ENCODE results near the gene ATP1B4.
"Not testable (repeated sequence)": the region's sequence is repeated elsewhere in the genome, so short reads cannot be mapped to it uniquely, and the experiment has no call there.

Gene ATP1B4

DNA sequence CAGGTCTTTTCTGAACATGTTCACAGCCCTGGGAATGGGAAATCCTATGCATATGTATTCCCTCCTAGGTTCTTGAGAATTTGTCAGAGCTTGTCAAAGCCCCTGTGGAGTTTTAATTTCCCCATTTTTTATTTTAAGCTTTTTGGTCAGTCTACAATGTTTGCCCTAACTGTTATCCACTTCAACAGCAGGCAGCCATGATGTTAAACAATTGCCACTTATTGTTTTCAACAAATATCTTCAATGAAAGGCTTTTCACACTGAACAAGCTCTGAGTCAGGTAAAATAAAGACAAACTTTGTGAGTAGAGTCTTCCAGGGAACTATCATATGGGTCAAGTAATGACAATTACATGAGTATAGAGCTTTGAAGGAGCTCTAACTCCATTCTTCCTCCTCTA, 25.0 kb upstream of the ATP1B4 start:
- H4K20me1 ChIP-seq (ENCODE audit: insufficient read depth, low read length) = no peaks in the 10 kb centered on the region
- H3K79me2 ChIP-seq (ENCODE audit: insufficient read depth, low read length) = no peaks in the 10 kb centered on the region
- H3K36me3 ChIP-seq (ENCODE audit: insufficient read depth, low read length) = no peaks in the 10 kb centered on the region
- TF ChIP-seq, protein P1, sequence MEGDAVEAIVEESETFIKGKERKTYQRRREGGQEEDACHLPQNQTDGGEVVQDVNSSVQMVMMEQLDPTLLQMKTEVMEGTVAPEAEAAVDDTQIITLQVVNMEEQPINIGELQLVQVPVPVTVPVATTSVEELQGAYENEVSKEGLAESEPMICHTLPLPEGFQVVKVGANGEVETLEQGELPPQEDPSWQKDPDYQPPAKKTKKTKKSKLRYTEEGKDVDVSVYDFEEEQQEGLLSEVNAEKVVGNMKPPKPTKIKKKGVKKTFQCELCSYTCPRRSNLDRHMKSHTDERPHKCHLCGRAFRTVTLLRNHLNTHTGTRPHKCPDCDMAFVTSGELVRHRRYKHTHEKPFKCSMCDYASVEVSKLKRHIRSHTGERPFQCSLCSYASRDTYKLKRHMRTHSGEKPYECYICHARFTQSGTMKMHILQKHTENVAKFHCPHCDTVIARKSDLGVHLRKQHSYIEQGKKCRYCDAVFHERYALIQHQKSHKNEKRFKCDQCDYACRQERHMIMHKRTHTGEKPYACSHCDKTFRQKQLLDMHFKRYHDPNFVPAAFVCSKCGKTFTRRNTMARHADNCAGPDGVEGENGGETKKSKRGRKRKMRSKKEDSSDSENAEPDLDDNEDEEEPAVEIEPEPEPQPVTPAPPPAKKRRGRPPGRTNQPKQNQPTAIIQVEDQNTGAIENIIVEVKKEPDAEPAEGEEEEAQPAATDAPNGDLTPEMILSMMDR (IDR thresholded peaks at IDR 0.05; ENCODE audit: borderline replicate concordance, extremely low read depth, low read length, poor library complexity, severe bottlenecking) = no peak
- TF ChIP-seq EZH2 (IDR thresholded peaks at IDR 0.05; ENCODE audit: borderline replicate concordance, low read depth, low read length, severe bottlenecking) = no peak
- no peak overlapping the region for H2AFZ ChIP-seq (ENCODE audit: low read depth, low read length)
- H3K4me1 ChIP-seq (ENCODE audit: insufficient read depth, low read length) = no peaks in the 10 kb centered on the region
- ATAC-seq (ENCODE audit: insufficient read depth, low read depth) (no peak), DNase-seq (no peak)
- no peak overlapping the region for H3K4me2 ChIP-seq (ENCODE audit: insufficient read depth, low read length)
- no peaks in the 10 kb centered on the region for H3K27me3 ChIP-seq (ENCODE audit: insufficient read depth, low read length, poor library complexity)
- H3K9me3 ChIP-seq (ENCODE audit: insufficient read depth, low read length, severe bottlenecking) = peaks cover 5% of the 10 kb centered on the region
- H3K4me3 ChIP-seq (ENCODE audit: low read depth in 1 of 2, low read length in 2 of 2) = no peak overlapping the region
- no peak overlapping the region for H3K27ac ChIP-seq (ENCODE audit: low read length)
- H3K9ac ChIP-seq (ENCODE audit: low read depth, low read length) = no peak overlapping the region

DNA sequence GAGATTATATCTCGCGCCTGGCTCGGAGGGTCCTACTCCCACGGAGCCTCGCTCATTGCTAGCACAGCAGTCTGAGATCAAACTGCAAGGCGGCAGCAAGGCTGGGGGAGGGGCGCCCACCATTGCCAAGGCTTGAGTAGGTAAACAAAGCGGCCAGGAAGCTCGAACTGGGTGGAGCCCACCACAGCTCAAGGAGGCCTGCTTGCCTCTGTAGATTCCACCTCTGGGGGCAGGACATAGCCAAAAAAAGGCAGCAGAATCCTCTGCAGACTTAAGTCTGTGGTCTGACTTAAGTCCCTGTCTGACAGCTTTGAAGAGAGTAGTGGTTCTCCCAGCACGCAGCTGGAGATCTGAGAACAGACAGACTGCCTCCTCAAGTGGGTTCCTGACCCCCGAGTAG, 17.3 kb upstream of the ATP1B4 start:
- not testable (repeated sequence) for ATAC-seq (ENCODE audit: insufficient read depth, low read depth); H3K27me3 ChIP-seq (ENCODE audit: insufficient read depth, low read length, poor library complexity); H3K4me2 ChIP-seq (ENCODE audit: insufficient read depth, low read length); H3K79me2 ChIP-seq (ENCODE audit: insufficient read depth, low read length); H3K9me3 ChIP-seq (ENCODE audit: insufficient read depth, low read length, severe bottlenecking); H3K36me3 ChIP-seq (ENCODE audit: insufficient read depth, low read length); H4K20me1 ChIP-seq (ENCODE audit: insufficient read depth, low read length); H3K4me3 ChIP-seq (ENCODE audit: low read depth in 1 of 2, low read length in 2 of 2); H3K4me1 ChIP-seq (ENCODE audit: insufficient read depth, low read length); H3K9ac ChIP-seq (ENCODE audit: low read depth, low read length); H2AFZ ChIP-seq (ENCODE audit: low read depth, low read length); H3K27ac ChIP-seq (ENCODE audit: low read length)
- peak; percentile 13 for DNase-seq

DNA sequence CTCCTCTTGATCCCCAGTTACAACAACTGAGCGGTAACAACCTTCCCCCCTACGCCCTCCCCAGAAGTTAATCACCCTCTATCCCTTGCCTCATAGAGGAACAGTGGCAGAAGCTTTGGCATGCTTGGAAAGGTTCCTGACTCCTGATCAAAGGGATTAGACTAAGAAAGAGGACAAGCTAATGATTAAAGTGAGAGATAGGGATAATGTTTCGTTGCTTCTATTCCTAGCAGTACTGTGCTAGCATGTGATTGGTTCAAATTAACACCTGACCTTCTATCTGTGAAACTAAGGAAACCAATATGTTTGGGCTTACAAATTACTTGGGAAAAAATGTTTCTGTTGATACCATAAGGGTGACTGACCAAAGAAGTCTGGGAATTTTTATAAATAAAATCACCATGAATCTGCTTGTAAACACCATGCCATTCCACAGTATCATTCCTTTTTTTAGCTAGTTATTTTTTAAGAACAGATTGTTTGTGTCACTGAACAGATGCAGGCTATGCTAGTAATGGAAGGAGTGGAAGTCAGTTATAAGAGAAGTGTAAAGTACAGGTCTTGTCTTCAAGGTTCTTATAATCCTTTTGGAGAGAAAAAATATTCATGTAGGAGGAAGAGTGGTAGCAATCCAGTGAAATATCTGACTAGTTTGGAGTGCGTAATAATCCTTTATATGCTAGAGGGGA, 11.3 kb upstream of the ATP1B4 start:
- Histone ChIP-seq H2AFZ (ENCODE audit: low read depth, low read length) (no peak overlapping the region), H3K4me1 (ENCODE audit: insufficient read depth, low read length) (no peaks in the 10 kb centered on the region), H3K9ac (ENCODE audit: low read depth, low read length) (no peak overlapping the region), H3K9me3 (ENCODE audit: insufficient read depth, low read length, severe bottlenecking) (no peaks in the 10 kb centered on the region), H4K20me1 (ENCODE audit: insufficient read depth, low read length) (no peaks in the 10 kb centered on the region), H3K36me3 (ENCODE audit: insufficient read depth, low read length) (no peaks in the 10 kb centered on the region), H3K4me3 (ENCODE audit: low read depth in 1 of 2, low read length in 2 of 2) (no peak overlapping the region), H3K27ac (ENCODE audit: low read length) (no peak overlapping the region), H3K27me3 (ENCODE audit: insufficient read depth, low read length, poor library complexity) (no peaks in the 10 kb centered on the region), H3K79me2 (ENCODE audit: insufficient read depth, low read length) (no peaks in the 10 kb centered on the region), H3K4me2 (ENCODE audit: insufficient read depth, low read length) (no peak overlapping the region)
- DNase-seq (no peak), ATAC-seq (ENCODE audit: insufficient read depth, low read depth) (no peak)
- TF ChIP-seq EZH2 (IDR thresholded peaks at IDR 0.05; ENCODE audit: borderline replicate concordance, low read depth, low read length, severe bottlenecking) = no peak
- TF ChIP-seq, protein P1 (IDR thresholded peaks at IDR 0.05; ENCODE audit: borderline replicate concordance, extremely low read depth, low read length, poor library complexity, severe bottlenecking) = no peak

DNA sequence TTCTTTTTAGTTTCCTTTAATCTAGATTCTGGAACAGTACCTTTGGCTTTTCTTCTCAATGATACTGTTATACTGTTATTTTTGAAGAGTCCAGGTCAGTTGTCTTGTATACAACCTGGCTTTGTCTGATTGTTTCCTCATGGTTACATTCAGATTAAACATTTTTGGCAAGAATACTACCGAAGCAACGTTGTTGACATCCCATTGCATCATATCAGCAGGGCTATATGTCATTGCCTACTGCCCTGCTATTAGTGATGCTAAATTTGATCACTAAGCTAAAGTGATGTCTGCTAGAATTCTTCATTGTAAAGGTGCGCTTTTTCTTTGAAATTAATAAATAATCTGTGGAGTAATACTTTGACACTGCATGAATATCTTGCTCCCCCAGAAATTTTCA, 5.8 kb upstream of the ATP1B4 start:
- no peak overlapping the region for H3K4me3 ChIP-seq (ENCODE audit: low read depth in 1 of 2, low read length in 2 of 2)
- ATAC-seq (ENCODE audit: insufficient read depth, low read depth) (no peak), DNase-seq (no peak)
- no peak overlapping the region for H3K4me2 ChIP-seq (ENCODE audit: insufficient read depth, low read length)
- no peak overlapping the region for H3K9ac ChIP-seq (ENCODE audit: low read depth, low read length)
- no peaks in the 10 kb centered on the region for H3K4me1 ChIP-seq (ENCODE audit: insufficient read depth, low read length)
- no peaks in the 10 kb centered on the region for H3K9me3 ChIP-seq (ENCODE audit: insufficient read depth, low read length, severe bottlenecking)
- H2AFZ ChIP-seq (ENCODE audit: low read depth, low read length) = no peak overlapping the region
- TF ChIP-seq, protein P1 (IDR thresholded peaks at IDR 0.05; ENCODE audit: borderline replicate concordance, extremely low read depth, low read length, poor library complexity, severe bottlenecking) = no peak
- TF ChIP-seq EZH2 (IDR thresholded peaks at IDR 0.05; ENCODE audit: borderline replicate concordance, low read depth, low read length, severe bottlenecking) = no peak
- H3K27me3 ChIP-seq (ENCODE audit: insufficient read depth, low read length, poor library complexity) = no peaks in the 10 kb centered on the region
- H4K20me1 ChIP-seq (ENCODE audit: insufficient read depth, low read length) = no peaks in the 10 kb centered on the region
- H3K79me2 ChIP-seq (ENCODE audit: insufficient read depth, low read length) = no peaks in the 10 kb centered on the region
- no peak overlapping the region for H3K27ac ChIP-seq (ENCODE audit: low read length)
- H3K36me3 ChIP-seq (ENCODE audit: insufficient read depth, low read length) = no peaks in the 10 kb centered on the region

Data from DND-41 (cell line).